H1 (cell line): ENCODE results near the gene RHOC. TPM values are rescaled to one million over a fixed set of nuclear protein-coding genes. Genes with fewer than 3 reads are reported as not detected.

Experiments
- CEBPB ChIP-seq: IDR thresholded peaks from 2 replicates; pipeline ENCODE4 v1.6.1; 2012; ENCODE audit warnings: low read depth, low read length
- GTF2F1 ChIP-seq: IDR thresholded peaks from 2 replicates; pipeline ENCODE4 v1.6.1; 2012; ENCODE audit warnings: low read depth, low read length, improper control_type of control experiment, borderline replicate concordance
- KDM4A ChIP-seq: IDR thresholded peaks from one replicate; pipeline ENCODE4 v1.7.1; 2012; ENCODE audit warnings: low read depth, mild to moderate bottlenecking, moderate library complexity, low read length, inconsistent platforms; ENCODE audit not compliant: severe bottlenecking
- PHF8 ChIP-seq: fragments of 200-600 bp; sonication (generic); conservative IDR thresholded peaks from 2 replicates; pipeline ENCODE4 v1.7.1; 2012; ENCODE audit warnings: low read depth, mild to moderate bottlenecking, inconsistent platforms, low read length, moderate library complexity
- TAF7 ChIP-seq: optimal IDR thresholded peaks from 2 replicates; pipeline ENCODE3; 2011; ENCODE audit warnings: low read depth, mild to moderate bottlenecking, inconsistent platforms, low read length, moderate library complexity, borderline replicate concordance
- TEAD4 ChIP-seq: IDR thresholded peaks from 2 replicates; pipeline ENCODE4 v1.6.1; 2012; ENCODE audit warnings: low read depth, low read length, inconsistent platforms, mixed read lengths
- polyA plus RNA-seq, 7 experiments: library from polyadenylated mRNA; depleted of rRNA in 3 of 7; stranded (reverse) in 5 of 7; unstranded in 2 of 7; fragments of >200 nt in 5 of 7; fragments of 200-250 nt in 2 of 7; gene quantifications; 1 replicate in 5 of 7; 2 replicates in 1 of 7; 4 replicates in 1 of 7; pipeline versions ENCODE4 v1.2.1 to v1.2.3, GENCODE V29; 2011 to 2013; ENCODE audit warnings: missing spikeins in 2 of 7, mixed read lengths in 2 of 7
- total RNA-seq: library from RNA; stranded (reverse); fragmentation: NEBNext Ultra II Directional; extraction: Animal tissue kit (Norgen Biotek cat#: 25700); gene quantifications from 2 replicates; pipeline ENCODE4 v1.2.1, GENCODE V29; 2021
- TF ChIP-seq, protein P1 (sequence below): fragments of 300-600 bp; sonication (generic); IDR thresholded peaks from 2 replicates; pipeline ENCODE4 v1.7.1; 2012; ENCODE audit warnings: low read length, moderate library complexity, mild to moderate bottlenecking, inconsistent platforms; ENCODE audit not compliant: insufficient replicate concordance
- TF ChIP-seq, protein P2 (sequence below): IDR thresholded peaks from 2 replicates; pipeline ENCODE4 v1.6.1; 2011; ENCODE audit warnings: low read depth, mild to moderate bottlenecking, low read length; ENCODE audit not compliant: insufficient read depth

Gene RHOC
- total and polyA plus RNA-seq, 2 of the 8 experiments (the other 6 are each of a cell fraction or from before 2014, with no cell fraction given) = 53.6 to 97.5 TPM

DNA sequence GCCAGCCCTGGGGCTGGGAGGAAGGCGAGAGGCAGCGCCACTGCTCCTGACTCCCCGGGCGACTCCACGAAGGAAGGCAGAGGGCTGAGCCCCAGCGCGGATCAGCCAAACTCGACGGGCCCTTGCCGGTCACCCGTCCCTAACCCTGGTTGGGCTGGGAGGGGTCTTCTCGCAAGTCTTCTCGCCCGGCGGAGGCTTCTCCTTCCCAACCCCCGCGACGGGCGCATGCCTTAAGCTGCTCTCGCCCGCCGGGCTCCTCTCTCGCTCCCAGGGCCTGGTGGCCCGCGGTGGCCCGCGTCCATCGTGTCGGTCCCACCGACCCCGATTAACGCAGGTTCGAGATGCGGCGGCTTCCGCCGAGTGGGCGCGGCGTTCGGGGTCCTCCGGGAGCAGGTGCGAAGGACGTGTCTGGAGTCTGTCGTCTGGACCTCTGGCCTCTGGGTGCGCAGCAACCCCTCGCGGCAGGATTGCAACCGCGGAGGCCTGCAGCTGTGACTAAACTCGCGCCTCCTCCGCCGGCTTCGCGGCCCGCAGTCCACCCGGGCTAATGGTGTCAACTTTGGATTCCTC is 37.2 kb upstream of the RHOC start (continued):
- TF ChIP-seq, protein P1, sequence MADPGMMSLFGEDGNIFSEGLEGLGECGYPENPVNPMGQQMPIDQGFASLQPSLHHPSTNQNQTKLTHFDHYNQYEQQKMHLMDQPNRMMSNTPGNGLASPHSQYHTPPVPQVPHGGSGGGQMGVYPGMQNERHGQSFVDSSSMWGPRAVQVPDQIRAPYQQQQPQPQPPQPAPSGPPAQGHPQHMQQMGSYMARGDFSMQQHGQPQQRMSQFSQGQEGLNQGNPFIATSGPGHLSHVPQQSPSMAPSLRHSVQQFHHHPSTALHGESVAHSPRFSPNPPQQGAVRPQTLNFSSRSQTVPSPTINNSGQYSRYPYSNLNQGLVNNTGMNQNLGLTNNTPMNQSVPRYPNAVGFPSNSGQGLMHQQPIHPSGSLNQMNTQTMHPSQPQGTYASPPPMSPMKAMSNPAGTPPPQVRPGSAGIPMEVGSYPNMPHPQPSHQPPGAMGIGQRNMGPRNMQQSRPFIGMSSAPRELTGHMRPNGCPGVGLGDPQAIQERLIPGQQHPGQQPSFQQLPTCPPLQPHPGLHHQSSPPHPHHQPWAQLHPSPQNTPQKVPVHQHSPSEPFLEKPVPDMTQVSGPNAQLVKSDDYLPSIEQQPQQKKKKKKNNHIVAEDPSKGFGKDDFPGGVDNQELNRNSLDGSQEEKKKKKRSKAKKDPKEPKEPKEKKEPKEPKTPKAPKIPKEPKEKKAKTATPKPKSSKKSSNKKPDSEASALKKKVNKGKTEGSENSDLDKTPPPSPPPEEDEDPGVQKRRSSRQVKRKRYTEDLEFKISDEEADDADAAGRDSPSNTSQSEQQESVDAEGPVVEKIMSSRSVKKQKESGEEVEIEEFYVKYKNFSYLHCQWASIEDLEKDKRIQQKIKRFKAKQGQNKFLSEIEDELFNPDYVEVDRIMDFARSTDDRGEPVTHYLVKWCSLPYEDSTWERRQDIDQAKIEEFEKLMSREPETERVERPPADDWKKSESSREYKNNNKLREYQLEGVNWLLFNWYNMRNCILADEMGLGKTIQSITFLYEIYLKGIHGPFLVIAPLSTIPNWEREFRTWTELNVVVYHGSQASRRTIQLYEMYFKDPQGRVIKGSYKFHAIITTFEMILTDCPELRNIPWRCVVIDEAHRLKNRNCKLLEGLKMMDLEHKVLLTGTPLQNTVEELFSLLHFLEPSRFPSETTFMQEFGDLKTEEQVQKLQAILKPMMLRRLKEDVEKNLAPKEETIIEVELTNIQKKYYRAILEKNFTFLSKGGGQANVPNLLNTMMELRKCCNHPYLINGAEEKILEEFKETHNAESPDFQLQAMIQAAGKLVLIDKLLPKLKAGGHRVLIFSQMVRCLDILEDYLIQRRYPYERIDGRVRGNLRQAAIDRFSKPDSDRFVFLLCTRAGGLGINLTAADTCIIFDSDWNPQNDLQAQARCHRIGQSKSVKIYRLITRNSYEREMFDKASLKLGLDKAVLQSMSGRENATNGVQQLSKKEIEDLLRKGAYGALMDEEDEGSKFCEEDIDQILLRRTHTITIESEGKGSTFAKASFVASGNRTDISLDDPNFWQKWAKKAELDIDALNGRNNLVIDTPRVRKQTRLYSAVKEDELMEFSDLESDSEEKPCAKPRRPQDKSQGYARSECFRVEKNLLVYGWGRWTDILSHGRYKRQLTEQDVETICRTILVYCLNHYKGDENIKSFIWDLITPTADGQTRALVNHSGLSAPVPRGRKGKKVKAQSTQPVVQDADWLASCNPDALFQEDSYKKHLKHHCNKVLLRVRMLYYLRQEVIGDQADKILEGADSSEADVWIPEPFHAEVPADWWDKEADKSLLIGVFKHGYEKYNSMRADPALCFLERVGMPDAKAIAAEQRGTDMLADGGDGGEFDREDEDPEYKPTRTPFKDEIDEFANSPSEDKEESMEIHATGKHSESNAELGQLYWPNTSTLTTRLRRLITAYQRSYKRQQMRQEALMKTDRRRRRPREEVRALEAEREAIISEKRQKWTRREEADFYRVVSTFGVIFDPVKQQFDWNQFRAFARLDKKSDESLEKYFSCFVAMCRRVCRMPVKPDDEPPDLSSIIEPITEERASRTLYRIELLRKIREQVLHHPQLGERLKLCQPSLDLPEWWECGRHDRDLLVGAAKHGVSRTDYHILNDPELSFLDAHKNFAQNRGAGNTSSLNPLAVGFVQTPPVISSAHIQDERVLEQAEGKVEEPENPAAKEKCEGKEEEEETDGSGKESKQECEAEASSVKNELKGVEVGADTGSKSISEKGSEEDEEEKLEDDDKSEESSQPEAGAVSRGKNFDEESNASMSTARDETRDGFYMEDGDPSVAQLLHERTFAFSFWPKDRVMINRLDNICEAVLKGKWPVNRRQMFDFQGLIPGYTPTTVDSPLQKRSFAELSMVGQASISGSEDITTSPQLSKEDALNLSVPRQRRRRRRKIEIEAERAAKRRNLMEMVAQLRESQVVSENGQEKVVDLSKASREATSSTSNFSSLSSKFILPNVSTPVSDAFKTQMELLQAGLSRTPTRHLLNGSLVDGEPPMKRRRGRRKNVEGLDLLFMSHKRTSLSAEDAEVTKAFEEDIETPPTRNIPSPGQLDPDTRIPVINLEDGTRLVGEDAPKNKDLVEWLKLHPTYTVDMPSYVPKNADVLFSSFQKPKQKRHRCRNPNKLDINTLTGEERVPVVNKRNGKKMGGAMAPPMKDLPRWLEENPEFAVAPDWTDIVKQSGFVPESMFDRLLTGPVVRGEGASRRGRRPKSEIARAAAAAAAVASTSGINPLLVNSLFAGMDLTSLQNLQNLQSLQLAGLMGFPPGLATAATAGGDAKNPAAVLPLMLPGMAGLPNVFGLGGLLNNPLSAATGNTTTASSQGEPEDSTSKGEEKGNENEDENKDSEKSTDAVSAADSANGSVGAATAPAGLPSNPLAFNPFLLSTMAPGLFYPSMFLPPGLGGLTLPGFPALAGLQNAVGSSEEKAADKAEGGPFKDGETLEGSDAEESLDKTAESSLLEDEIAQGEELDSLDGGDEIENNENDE = no peak
- TF ChIP-seq TAF7 (peak; percentile 19), TEAD4 (peak; percentile 84), PHF8 (no peak), GTF2F1 (no peak), KDM4A (peak; percentile 80), CEBPB (no peak)
- TF ChIP-seq, protein P2, sequence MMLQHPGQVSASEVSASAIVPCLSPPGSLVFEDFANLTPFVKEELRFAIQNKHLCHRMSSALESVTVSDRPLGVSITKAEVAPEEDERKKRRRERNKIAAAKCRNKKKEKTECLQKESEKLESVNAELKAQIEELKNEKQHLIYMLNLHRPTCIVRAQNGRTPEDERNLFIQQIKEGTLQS = no peak
